ENCODE data around the gene SPDYC. TPM values are rescaled to one million over a fixed set of nuclear protein-coding genes. Genes with fewer than 3 reads are reported as not detected.
A peak's percentile ranks its signal among the peaks of the same experiment; 100 is the strongest.

The SPDYC gene
- total and polyA plus RNA-seq, 9 of the 15 experiments (the other 6 are each of a cell fraction or from before 2014, with no cell fraction given) = 4.4 to 18.8 (median 9.2) TPM

- TF ChIP-seq GMEB1 (CRISPR knock-in tag; IDR thresholded peaks at IDR 0.05) (peak; percentile 80), HNRNPLL (IDR thresholded peaks at IDR 0.05; ENCODE audit: low read depth, low read length, poor library complexity, severe bottlenecking) (peak; percentile 29), KAT7 (CRISPR knock-in tag; IDR thresholded peaks at IDR 0.05; ENCODE audit: borderline replicate concordance) (peak; percentile 96; the same call in 1 of the 2 replicates), FUS (optimal IDR thresholded peaks at IDR 0.05; ENCODE audit: low read depth, low read length) (peak; percentile 43), HNRNPH1 (optimal IDR thresholded peaks at IDR 0.05; ENCODE audit: low read depth, low read length) (no peak), MEF2A (IDR thresholded peaks at IDR 0.05; ENCODE audit: control insufficient read depth, low read depth, low read length) (no peak), BMI1 (IDR thresholded peaks at IDR 0.05; ENCODE audit: low read length) (no peak), CREB5 (CRISPR knock-in tag; IDR thresholded peaks at IDR 0.05) (no peak), ELK1 (CRISPR knock-in tag; IDR thresholded peaks at IDR 0.05) (no peak), RBM34 (IDR thresholded peaks at IDR 0.05; ENCODE audit: borderline replicate concordance, insufficient read depth, low read length) (no peak), ZSCAN32 (CRISPR knock-in tag; IDR thresholded peaks at IDR 0.05) (no peak), ZNF77 (CRISPR knock-in tag; IDR thresholded peaks at IDR 0.05) (no peak), PURB (CRISPR knock-in tag; IDR thresholded peaks at IDR 0.05; ENCODE audit: low read depth) (no peak), SRSF9 (IDR thresholded peaks at IDR 0.05; ENCODE audit: borderline replicate concordance, low read depth, low read length) (no peak), SREBF2 (CRISPR knock-in tag; IDR thresholded peaks at IDR 0.05) (no peak), HMBOX1 (IDR thresholded peaks at IDR 0.05) (no peak), ZBTB5 (IDR thresholded peaks at IDR 0.05) (no peak), TRIM24 (IDR thresholded peaks at IDR 0.05) (peak in 1 of 2 experiments; percentile 71; a peak in 2 of 4 replicates), KDM1A (IDR thresholded peaks at IDR 0.05) (no peak), ZNF316 (IDR thresholded peaks at IDR 0.05) (no peak)
These were observed 35.6 kb upstream of the SPDYC start, which contains the start of gene SYVN1 (continued) for GRCh38 chr11:65134240-65134951.
